Astrocyte of the spinal cord (primary cell): ENCODE results near the gene ATP7B.
A peak's percentile ranks its signal among the peaks of the same experiment; 100 is the strongest.

Source experiments
- DNase-seq: peaks from one replicate; pipeline ENCODE4 v3.0.0; 2011; ENCODE audit warnings: low read depth, low spot score
- H3K4me3 ChIP-seq: 2 replicates; pipeline ENCODE4 v1.5.1; 2011; ENCODE audit warnings: low read depth, mild to moderate bottlenecking, low read length, moderate library complexity
- in situ Hi-C: cut with HindIII; loops from 2 replicates; pipeline ENCODE4 v1.10.0; 2017; ENCODE audit warnings: low sequenced_read_pairs
- TF ChIP-seq, protein P1 (sequence below): IDR thresholded peaks from 2 replicates; pipeline ENCODE4 v1.5.1; 2012; ENCODE audit warnings: low read depth, mild to moderate bottlenecking, low read length, inconsistent platforms

Gene ATP7B

DNA sequence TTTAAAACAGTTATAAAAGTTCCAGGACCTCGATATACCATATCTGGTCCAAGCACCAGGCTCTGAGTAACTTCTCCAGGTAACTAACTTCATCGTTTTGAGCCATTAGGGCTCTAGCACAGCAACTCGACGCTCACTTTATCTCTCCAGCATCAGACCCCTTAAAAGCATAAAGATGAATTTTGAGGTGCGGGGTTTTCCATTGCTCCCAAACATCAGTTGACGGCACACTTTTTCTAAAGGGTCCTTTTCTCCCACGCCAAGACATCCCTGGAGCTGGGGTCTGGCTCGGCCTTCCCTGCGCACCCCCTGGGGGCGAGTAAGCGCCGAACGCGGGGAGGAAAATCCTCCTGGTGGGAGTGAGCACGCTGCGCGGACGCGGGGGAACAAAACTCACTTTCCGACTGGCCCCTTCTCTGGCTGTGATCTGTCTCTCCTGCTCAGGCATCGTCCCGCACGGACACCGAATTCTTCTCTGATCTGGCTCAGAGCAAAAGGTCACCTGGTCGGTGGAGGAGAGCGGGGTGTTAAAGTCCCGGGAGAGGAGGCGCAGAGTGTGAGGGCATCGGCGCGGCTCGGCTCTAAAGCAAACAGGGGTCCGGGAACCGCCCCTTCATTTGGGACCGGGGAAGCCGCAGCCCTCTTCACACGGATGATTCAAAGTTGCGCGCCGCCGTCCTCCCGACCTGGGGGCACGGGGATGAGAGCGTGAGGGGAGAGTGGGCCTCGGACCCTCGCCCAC is at the start of gene ATP7B:
TSS of gene ATP7B (minus strand) at position 561 of the 742 bp plus-strand sequence. CDS start at position 448, 113 bp downstream.
- DNase-seq: peak; percentile 7

DNA sequence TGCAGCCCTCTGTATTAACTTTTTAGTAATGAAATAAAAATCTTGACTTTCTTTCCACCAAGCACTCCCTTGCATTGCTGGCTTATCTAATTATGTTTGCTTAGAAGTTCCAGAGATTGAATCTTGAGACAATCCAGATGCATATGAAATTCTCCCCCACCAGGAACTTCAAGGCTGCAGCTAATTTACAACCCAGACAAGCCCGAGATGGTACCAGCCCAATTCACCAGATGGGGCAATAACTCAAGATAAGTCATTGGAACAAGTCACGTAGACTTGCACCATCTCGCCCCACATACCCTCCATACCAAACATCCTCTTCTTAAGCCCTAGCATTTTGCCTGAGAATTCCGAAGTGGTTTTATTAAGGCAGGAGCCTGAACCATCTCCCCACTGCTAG is 42.2 kb upstream of the ATP7B start:
- in situ Hi-C loops: no loop called here
- no peak for DNase-seq
- TF ChIP-seq, protein P1, sequence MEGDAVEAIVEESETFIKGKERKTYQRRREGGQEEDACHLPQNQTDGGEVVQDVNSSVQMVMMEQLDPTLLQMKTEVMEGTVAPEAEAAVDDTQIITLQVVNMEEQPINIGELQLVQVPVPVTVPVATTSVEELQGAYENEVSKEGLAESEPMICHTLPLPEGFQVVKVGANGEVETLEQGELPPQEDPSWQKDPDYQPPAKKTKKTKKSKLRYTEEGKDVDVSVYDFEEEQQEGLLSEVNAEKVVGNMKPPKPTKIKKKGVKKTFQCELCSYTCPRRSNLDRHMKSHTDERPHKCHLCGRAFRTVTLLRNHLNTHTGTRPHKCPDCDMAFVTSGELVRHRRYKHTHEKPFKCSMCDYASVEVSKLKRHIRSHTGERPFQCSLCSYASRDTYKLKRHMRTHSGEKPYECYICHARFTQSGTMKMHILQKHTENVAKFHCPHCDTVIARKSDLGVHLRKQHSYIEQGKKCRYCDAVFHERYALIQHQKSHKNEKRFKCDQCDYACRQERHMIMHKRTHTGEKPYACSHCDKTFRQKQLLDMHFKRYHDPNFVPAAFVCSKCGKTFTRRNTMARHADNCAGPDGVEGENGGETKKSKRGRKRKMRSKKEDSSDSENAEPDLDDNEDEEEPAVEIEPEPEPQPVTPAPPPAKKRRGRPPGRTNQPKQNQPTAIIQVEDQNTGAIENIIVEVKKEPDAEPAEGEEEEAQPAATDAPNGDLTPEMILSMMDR: no peak
- no peak overlapping the region for H3K4me3 ChIP-seq

More for the DNA sequence above, at the start of gene ATP7B:
- peak within 1 kb of the TSS; percentile 95 for H3K4me3 ChIP-seq
- in situ Hi-C loops: no loop called here
- TF ChIP-seq, protein P1: peak; percentile 4

DNA sequence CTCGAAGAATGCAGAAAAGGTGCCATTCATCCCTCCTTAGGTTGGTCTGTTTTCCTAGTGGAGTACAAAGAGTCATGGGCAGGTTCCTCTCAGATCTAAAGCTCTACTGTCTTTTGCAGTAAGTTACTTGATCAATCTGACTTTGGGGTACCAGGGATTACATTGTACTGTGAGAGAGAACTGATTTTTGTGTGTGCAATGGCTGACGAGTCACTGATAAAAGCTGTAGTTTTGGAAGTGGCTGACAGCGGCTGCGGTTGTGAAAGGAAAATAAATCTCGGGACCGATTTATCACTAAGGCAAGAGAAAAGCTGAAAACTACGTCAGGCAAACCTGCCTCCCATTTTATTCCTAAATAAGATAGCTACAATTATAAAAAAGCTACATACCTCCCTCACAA is 40.1 kb upstream of the ATP7B start:
- DNase-seq: no peak
- TF ChIP-seq, protein P1: no peak
- no peak overlapping the region for H3K4me3 ChIP-seq
- in situ Hi-C loops: no loop called here

DNA sequence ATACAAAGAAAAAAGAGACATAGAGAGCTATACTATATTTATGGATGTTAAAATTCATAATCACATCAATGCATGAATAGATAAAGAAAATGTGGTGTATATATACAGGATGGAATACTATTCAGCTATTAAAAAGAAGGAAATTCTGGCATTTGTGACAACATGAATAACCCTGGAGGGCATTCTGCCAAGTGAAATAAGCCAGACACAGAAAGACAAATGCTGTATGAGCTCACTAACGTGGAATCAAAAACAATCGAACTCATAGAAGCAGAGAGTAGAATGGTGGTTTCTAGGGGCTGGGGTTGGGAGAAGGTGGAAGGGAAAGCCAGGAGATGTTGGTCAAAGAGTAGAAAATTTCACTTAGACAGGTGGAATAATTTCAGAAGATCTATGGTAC is 37.3 kb upstream of the ATP7B start:
- TF ChIP-seq, protein P1: no peak
- in situ Hi-C loops: no loop called here
- DNase-seq: peak; percentile 29
- H3K4me3 ChIP-seq: no peak overlapping the region

DNA sequence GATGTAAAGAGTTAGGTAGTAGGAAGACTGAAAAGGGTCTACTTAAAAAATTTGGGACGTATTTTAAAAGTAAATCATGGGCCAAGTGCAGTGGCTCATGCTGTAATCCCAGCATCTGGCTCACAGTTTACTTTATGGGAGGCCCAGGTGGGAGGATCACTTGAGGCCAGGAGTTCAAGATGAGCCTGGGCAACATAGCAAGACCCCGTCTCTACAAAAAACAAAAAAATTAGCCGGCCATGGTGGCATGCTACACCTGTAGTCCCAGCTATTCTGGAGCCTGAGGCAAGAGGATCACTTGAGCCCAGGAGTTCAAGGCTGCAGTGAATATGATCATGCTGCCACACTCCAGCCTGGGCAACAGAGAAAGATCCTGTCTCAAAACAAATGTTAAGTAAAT is 36.2 kb upstream of the ATP7B start:
- DNase-seq: no peak
- no peak overlapping the region for H3K4me3 ChIP-seq
- TF ChIP-seq, protein P1: no peak
- in situ Hi-C loops: no loop called here

DNA sequence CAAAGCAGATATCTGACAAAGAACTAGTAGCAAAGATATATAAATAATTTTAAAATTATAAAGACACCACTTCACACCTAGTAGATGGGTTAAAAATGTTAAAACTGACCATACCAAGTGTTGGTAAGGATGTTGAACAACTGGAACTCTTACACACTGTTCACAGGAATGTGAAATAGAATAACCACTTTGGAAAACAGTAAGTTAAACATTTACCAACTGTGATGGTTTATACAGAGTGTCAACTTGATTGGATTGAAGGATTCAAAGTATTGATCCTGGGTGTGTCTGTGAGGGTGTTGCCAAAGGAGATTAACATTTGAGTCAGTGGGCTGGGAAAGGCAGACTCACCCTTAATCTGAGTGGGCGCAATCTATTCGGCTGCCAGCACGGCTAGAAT is 32.4 kb upstream of the ATP7B start:
- no peak for DNase-seq
- H3K4me3 ChIP-seq: no peak overlapping the region
- in situ Hi-C loops: no loop called here
- TF ChIP-seq, protein P1: no peak
